SK-N-SH treated with all-trans-retinoic acid at 6 μM for 48 hours (cell line): ENCODE data around the gene NMUR1.

Experiments used
- ATAC-seq: fragments of 200-7000 bp; cut with Tn5 transposase; 3 replicates; pipeline ENCODE4 v1.9.1; 2020; ENCODE audit warnings: mild to moderate bottlenecking, moderate library complexity
- ARNTL ChIP-seq: fragments of 450-650 bp; formaldehyde crosslinking; IDR thresholded peaks from 2 replicates; pipeline ENCODE4 v1.5.0; 2020; ENCODE audit warnings: low read depth, mild to moderate bottlenecking, moderate library complexity, borderline replicate concordance
- BACH2 ChIP-seq: fragments of 250-450 bp; sonication (Bioruptor Pico); IDR thresholded peaks from 2 replicates; pipeline ENCODE4 v1.9.0; 2021; ENCODE audit warnings: mild to moderate bottlenecking, borderline replicate concordance
- CREB5 ChIP-seq: fragments of 250-450 bp; sonication (Bioruptor Pico); IDR thresholded peaks from 2 replicates; pipeline ENCODE4 v1.5.1; 2020; ENCODE audit warnings: low read depth, mild to moderate bottlenecking, moderate library complexity
- CSDC2 ChIP-seq: fragments of 250-450 bp; sonication (Bioruptor Pico); IDR thresholded peaks from 2 replicates; pipeline ENCODE4 v1.5.0; 2020; ENCODE audit warnings: mild to moderate bottlenecking, moderate library complexity
- CSRNP3 ChIP-seq: fragments of 250-450 bp; sonication (Bioruptor Pico); IDR thresholded peaks from 2 replicates; pipeline ENCODE4 v1.5.1; 2021; ENCODE audit warnings: mild to moderate bottlenecking, moderate library complexity
- ESRRG ChIP-seq: fragments of 250-450 bp; sonication (Bioruptor Pico); IDR thresholded peaks from 2 replicates; pipeline ENCODE4 v1.6.1; 2021; ENCODE audit warnings: mild to moderate bottlenecking
- GLIS3 ChIP-seq: fragments of 250-450 bp; sonication (Bioruptor Pico); IDR thresholded peaks from 2 replicates; pipeline ENCODE4 v1.5.0; 2020; ENCODE audit warnings: mild to moderate bottlenecking, moderate library complexity
- ISL1 ChIP-seq: fragments of 250-450 bp; sonication (Bioruptor Pico); IDR thresholded peaks from 2 replicates; pipeline ENCODE4 v2.1.2; 2022; ENCODE audit warnings: mild to moderate bottlenecking, moderate library complexity
- OSR1 ChIP-seq: fragments of 250-450 bp; sonication (Bioruptor Pico); IDR thresholded peaks from 2 replicates; pipeline ENCODE4 v1.8.0; 2022; ENCODE audit warnings: moderate library complexity, mild to moderate bottlenecking, inconsistent platforms
- PATZ1 ChIP-seq: fragments of 250-450 bp; sonication (Bioruptor Pico); IDR thresholded peaks from 2 replicates; pipeline ENCODE4 v1.8.0; 2020; ENCODE audit warnings: mild to moderate bottlenecking, moderate library complexity, borderline replicate concordance
- POU6F1 ChIP-seq: fragments of 250-450 bp; sonication (Bioruptor Pico); IDR thresholded peaks from 2 replicates; pipeline ENCODE4 v1.8.0; 2021; ENCODE audit warnings: low read depth, mild to moderate bottlenecking, moderate library complexity, borderline replicate concordance
- PPARA ChIP-seq: fragments of 250-450 bp; sonication (Bioruptor Pico); IDR thresholded peaks from 2 replicates; pipeline ENCODE4 v1.5.0; 2020; ENCODE audit warnings: mild to moderate bottlenecking, borderline replicate concordance
- RARB ChIP-seq: fragments of 250-450 bp; sonication (Bioruptor Pico); IDR thresholded peaks from 2 replicates; pipeline ENCODE4 v1.8.0; 2021; ENCODE audit warnings: mild to moderate bottlenecking, moderate library complexity
- SNAI2 ChIP-seq: fragments of 250-450 bp; sonication (Bioruptor Pico); IDR thresholded peaks from 2 replicates; pipeline ENCODE4 v1.5.0; 2020; ENCODE audit warnings: mild to moderate bottlenecking, moderate library complexity
- TCF4 ChIP-seq: fragments of 250-450 bp; sonication (Bioruptor Pico); IDR thresholded peaks from 2 replicates; pipeline ENCODE4 v1.8.0; 2021; ENCODE audit warnings: mild to moderate bottlenecking, moderate library complexity, borderline replicate concordance
- TOX ChIP-seq: fragments of 250-450 bp; sonication (Bioruptor Pico); IDR thresholded peaks from 2 replicates; pipeline ENCODE4 v1.8.0; 2021; ENCODE audit warnings: mild to moderate bottlenecking, moderate library complexity, borderline replicate concordance
- ZC3H10 ChIP-seq: fragments of 250-450 bp; sonication (Bioruptor Pico); IDR thresholded peaks from 2 replicates; pipeline ENCODE4 v1.5.1; 2021; ENCODE audit warnings: mild to moderate bottlenecking, moderate library complexity
- ZFP30 ChIP-seq: fragments of 450-650 bp; formaldehyde crosslinking; IDR thresholded peaks from 2 replicates; pipeline ENCODE4 v1.5.0; 2022; ENCODE audit warnings: mild to moderate bottlenecking, moderate library complexity
- ZNF565 ChIP-seq: fragments of 450-650 bp; formaldehyde crosslinking; conservative IDR thresholded peaks from 2 replicates; pipeline ENCODE4 v1.5.0; 2020; ENCODE audit warnings: low read depth, mild to moderate bottlenecking, moderate library complexity
- ZNF70 ChIP-seq: fragments of 450-650 bp; formaldehyde crosslinking; IDR thresholded peaks from 2 replicates; pipeline ENCODE4 v1.5.0; 2020; ENCODE audit warnings: mild to moderate bottlenecking, moderate library complexity
- ZNF8 ChIP-seq: fragments of 450-650 bp; formaldehyde crosslinking; IDR thresholded peaks from 2 replicates; pipeline ENCODE4 v1.5.0; 2020; ENCODE audit warnings: mild to moderate bottlenecking, moderate library complexity

The NMUR1 gene

GRCh38 chr2:231523451-231524285, 6.6 kb downstream of the NMUR1 start:
- TF ChIP-seq BACH2 (CRISPR knock-in tag) = no peak
- no peak for TF ChIP-seq PPARA
- TF ChIP-seq POU6F1 = no peak
- no peak for TF ChIP-seq RARB (CRISPR knock-in tag)
- ATAC-seq = no peak

GRCh38 chr2:231522418-231523180, 7.6 kb downstream of the NMUR1 start:
- TF ChIP-seq OSR1 (CRISPR knock-in tag) (no peak), ZC3H10 (CRISPR knock-in tag) (no peak), ZNF8 (CRISPR knock-in tag) (no peak), ESRRG (CRISPR knock-in tag) (no peak), ZNF565 (CRISPR knock-in tag) (no peak), BACH2 (CRISPR knock-in tag) (no peak), CSRNP3 (no peak), TCF4 (no peak), CSDC2 (CRISPR knock-in tag) (no peak)
- TF ChIP-seq, all 23 proteins: peak for 0
- ATAC-seq = no peak

GRCh38 chr2:231521443-231521842, 8.8 kb downstream of the NMUR1 start:
- TF ChIP-seq POU6F1 = no peak
- TF ChIP-seq PPARA = no peak
- TF ChIP-seq CSDC2 (CRISPR knock-in tag) = no peak
- TF ChIP-seq TCF4 = no peak
- no peak for TF ChIP-seq ZNF70 (CRISPR knock-in tag)
- no peak for TF ChIP-seq RARB (CRISPR knock-in tag)
- TF ChIP-seq ZNF565 (CRISPR knock-in tag) = no peak
- TF ChIP-seq ARNTL (CRISPR knock-in tag) = no peak
- no peak for ATAC-seq

GRCh38 chr2:231519975-231520555, 10.2 kb downstream of the NMUR1 start:
- no peak for ATAC-seq
- no peak for TF ChIP-seq PATZ1 (CRISPR knock-in tag)
- TF ChIP-seq GLIS3 (CRISPR knock-in tag) = no peak
- TF ChIP-seq ISL1 (CRISPR knock-in tag) = no peak
- no peak for TF ChIP-seq SNAI2 (CRISPR knock-in tag)
- TF ChIP-seq OSR1 (CRISPR knock-in tag) = no peak
- TF ChIP-seq ZFP30 (CRISPR knock-in tag) = no peak
- TF ChIP-seq ZC3H10 (CRISPR knock-in tag) = no peak
- TF ChIP-seq ZNF565 (CRISPR knock-in tag) = no peak
- no peak for TF ChIP-seq POU6F1
- no peak for TF ChIP-seq CSRNP3
- TF ChIP-seq ZNF70 (CRISPR knock-in tag) = no peak
- no peak for TF ChIP-seq ESRRG (CRISPR knock-in tag)
- no peak for TF ChIP-seq TCF4
- TF ChIP-seq PPARA = no peak
- no peak for TF ChIP-seq CREB5 (CRISPR knock-in tag)
- no peak for TF ChIP-seq RARB (CRISPR knock-in tag)
- TF ChIP-seq TOX (CRISPR knock-in tag) = no peak
